ENCODE results near the gene TSPAN4.

The TSPAN4 gene

GRCh38 chr11:871472-871871 is 28.8 kb downstream of the TSPAN4 start:
- no peak overlapping the region for H2BK120ac ChIP-seq (ENCODE audit: low read depth, low read length)
- no peak overlapping the region for H3K4me3 ChIP-seq (ENCODE audit: low read length)
- no peak overlapping the region for H3K9ac ChIP-seq (ENCODE audit: low read length)
- no peak overlapping the region for H3K4ac ChIP-seq (ENCODE audit: low read depth, low read length)
- no peaks in the 10 kb centered on the region for H3K79me1 ChIP-seq (ENCODE audit: low read length)
- DNase-seq = no peak
- no peak overlapping the region for H3K18ac ChIP-seq (ENCODE audit: low read length)
- no peak overlapping the region for H3K23ac ChIP-seq (ENCODE audit: low read length)
- H3K36me3 ChIP-seq (ENCODE audit: control insufficient read depth, insufficient read depth, low read length) = no peaks in the 10 kb centered on the region
- no peak overlapping the region for H4K8ac ChIP-seq (ENCODE audit: low read depth, low read length)
- H2AK5ac ChIP-seq (ENCODE audit: low read length) = no peak overlapping the region
- H3K4me2 ChIP-seq (ENCODE audit: low read length) = no peak overlapping the region
- H3K27ac ChIP-seq (ENCODE audit: low read depth, low read length) = no peak overlapping the region
- no peak overlapping the region for H2BK15ac ChIP-seq (replicated peaks; ENCODE audit: low read depth)
- no peak overlapping the region for H4K5ac ChIP-seq (ENCODE audit: low read length)
- no peaks in the 10 kb centered on the region for H3K4me1 ChIP-seq (ENCODE audit: control insufficient read depth, low read depth, low read length)
- H3K56ac ChIP-seq (ENCODE audit: low read length) = no peak overlapping the region
- no peaks in the 10 kb centered on the region for H3K79me2 ChIP-seq (ENCODE audit: control insufficient read depth, insufficient read depth, low read length)
- WGBS (ENCODE audit: extremely low coverage, insufficient coverage, low lambda C conversion rate) = no CpG with 5 or more reads among the region's 9 CpGs
- no peaks in the 10 kb centered on the region for H3K27me3 ChIP-seq (ENCODE audit: insufficient read depth, low read length, poor library complexity)
- H2BK5ac ChIP-seq (ENCODE audit: low read length) = no peak overlapping the region

DNA sequence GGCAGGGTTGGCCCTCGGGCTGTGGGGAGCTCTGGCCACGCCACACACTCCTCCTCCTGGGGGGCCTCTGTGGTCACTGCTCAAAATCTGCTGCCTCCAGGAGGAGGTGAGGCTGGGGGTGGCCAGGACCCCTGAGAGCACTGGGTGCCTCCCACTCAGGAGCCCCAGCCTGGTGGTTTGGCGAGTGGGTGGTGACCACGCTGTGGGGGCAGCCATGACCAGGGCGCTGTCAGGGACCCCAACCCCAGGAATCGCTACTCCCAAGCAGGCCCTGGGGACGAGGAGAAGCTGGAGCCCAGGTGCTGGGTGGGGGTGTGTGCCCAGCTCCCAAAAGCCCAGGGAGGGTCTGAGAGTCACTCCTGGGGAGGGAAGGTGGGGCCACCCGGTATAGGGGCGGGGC is 30.1 kb downstream of the TSPAN4 start:
- H3K4me1 ChIP-seq (ENCODE audit: control insufficient read depth, low read depth, low read length) = no peaks in the 10 kb centered on the region
- H3K56ac ChIP-seq (ENCODE audit: low read length) = no peak overlapping the region
- H4K8ac ChIP-seq (ENCODE audit: low read depth, low read length) = no peak overlapping the region
- H2BK15ac ChIP-seq (replicated peaks; ENCODE audit: low read depth) = no peak overlapping the region
- H3K18ac ChIP-seq (ENCODE audit: low read length) = no peak overlapping the region
- H2AK5ac ChIP-seq (ENCODE audit: low read length) = no peak overlapping the region
- no peaks in the 10 kb centered on the region for H3K36me3 ChIP-seq (ENCODE audit: control insufficient read depth, insufficient read depth, low read length)
- WGBS (ENCODE audit: extremely low coverage, insufficient coverage, low lambda C conversion rate) = no CpG with 5 or more reads among the region's 9 CpGs
- no peak overlapping the region for H2BK5ac ChIP-seq (ENCODE audit: low read length)
- H4K5ac ChIP-seq (ENCODE audit: low read length) = no peak overlapping the region
- no peak overlapping the region for H2BK120ac ChIP-seq (ENCODE audit: low read depth, low read length)
- H3K27ac ChIP-seq (ENCODE audit: low read depth, low read length) = no peak overlapping the region
- no peak overlapping the region for H3K4ac ChIP-seq (ENCODE audit: low read depth, low read length)
- H3K79me2 ChIP-seq (ENCODE audit: control insufficient read depth, insufficient read depth, low read length) = no peaks in the 10 kb centered on the region
- H3K23ac ChIP-seq (ENCODE audit: low read length) = no peak overlapping the region
- H3K27me3 ChIP-seq (ENCODE audit: insufficient read depth, low read length, poor library complexity) = no peaks in the 10 kb centered on the region
- no peaks in the 10 kb centered on the region for H3K79me1 ChIP-seq (ENCODE audit: low read length)
- no peak overlapping the region for H3K4me3 ChIP-seq (ENCODE audit: low read length)
- H3K4me2 ChIP-seq (ENCODE audit: low read length) = no peak overlapping the region
- no peak for DNase-seq
- H3K9ac ChIP-seq (ENCODE audit: low read length) = no peak overlapping the region

GRCh38 chr11:873706-874105 is 31.1 kb downstream of the TSPAN4 start:
- Histone ChIP-seq H3K4me2 (ENCODE audit: low read length) (no peak overlapping the region), H2BK120ac (ENCODE audit: low read depth, low read length) (no peak overlapping the region), H3K79me2 (ENCODE audit: control insufficient read depth, insufficient read depth, low read length) (no peaks in the 10 kb centered on the region), H3K23ac (ENCODE audit: low read length) (no peak overlapping the region), H3K36me3 (ENCODE audit: control insufficient read depth, insufficient read depth, low read length) (no peaks in the 10 kb centered on the region), H4K8ac (ENCODE audit: low read depth, low read length) (no peak overlapping the region), H2BK5ac (ENCODE audit: low read length) (no peak overlapping the region), H3K79me1 (ENCODE audit: low read length) (no peaks in the 10 kb centered on the region), H3K56ac (ENCODE audit: low read length) (no peak overlapping the region), H3K27ac (ENCODE audit: low read depth, low read length) (no peak overlapping the region), H4K5ac (ENCODE audit: low read length) (no peak overlapping the region), H3K4me3 (ENCODE audit: low read length) (no peak overlapping the region), H2AK5ac (ENCODE audit: low read length) (no peak overlapping the region), H2BK15ac (replicated peaks; ENCODE audit: low read depth) (no peak overlapping the region), H3K18ac (ENCODE audit: low read length) (no peak overlapping the region), H3K9ac (ENCODE audit: low read length) (no peak overlapping the region), H3K27me3 (ENCODE audit: insufficient read depth, low read length, poor library complexity) (no peaks in the 10 kb centered on the region), H3K4ac (ENCODE audit: low read depth, low read length) (no peak overlapping the region), H3K4me1 (ENCODE audit: control insufficient read depth, low read depth, low read length) (no peaks in the 10 kb centered on the region)
- DNase-seq = no peak
- WGBS (ENCODE audit: extremely low coverage, insufficient coverage, low lambda C conversion rate) = no CpG with 5 or more reads among the region's 12 CpGs

DNA sequence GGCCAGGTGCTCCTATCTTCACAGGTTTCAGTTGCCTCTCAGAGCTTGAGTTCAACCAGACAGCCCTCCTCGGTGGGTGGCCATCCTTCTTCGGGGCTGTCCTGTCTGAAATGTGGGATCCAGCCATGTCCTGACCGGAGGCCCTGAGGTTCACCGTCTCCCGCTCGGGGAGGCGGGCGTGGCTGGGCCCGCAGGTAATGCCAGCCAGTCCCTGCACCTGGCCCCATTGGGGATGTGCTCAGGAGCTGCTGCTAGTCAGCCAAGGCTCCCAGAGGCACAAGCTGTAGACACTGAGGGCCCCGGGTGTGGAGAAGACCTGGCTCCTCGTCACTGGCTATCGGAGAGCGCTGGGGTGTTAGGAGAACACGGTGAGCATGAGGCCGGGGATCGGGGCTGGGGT is 32.6 kb downstream of the TSPAN4 start:
- Histone ChIP-seq H2BK15ac (replicated peaks; ENCODE audit: low read depth) (no peak overlapping the region), H3K27ac (ENCODE audit: low read depth, low read length) (no peak overlapping the region), H3K4me2 (ENCODE audit: low read length) (no peak overlapping the region), H3K56ac (ENCODE audit: low read length) (no peak overlapping the region), H3K79me2 (ENCODE audit: control insufficient read depth, insufficient read depth, low read length) (no peaks in the 10 kb centered on the region), H3K18ac (ENCODE audit: low read length) (no peak overlapping the region), H2BK5ac (ENCODE audit: low read length) (no peak overlapping the region), H2AK5ac (ENCODE audit: low read length) (no peak overlapping the region), H3K4me1 (ENCODE audit: control insufficient read depth, low read depth, low read length) (no peaks in the 10 kb centered on the region), H3K23ac (ENCODE audit: low read length) (no peak overlapping the region), H3K4me3 (ENCODE audit: low read length) (no peak overlapping the region), H3K4ac (ENCODE audit: low read depth, low read length) (no peak overlapping the region), H3K79me1 (ENCODE audit: low read length) (no peaks in the 10 kb centered on the region), H2BK120ac (ENCODE audit: low read depth, low read length) (no peak overlapping the region), H3K9ac (ENCODE audit: low read length) (no peak overlapping the region), H3K36me3 (ENCODE audit: control insufficient read depth, insufficient read depth, low read length) (peaks cover 6% of the 10 kb centered on the region), H4K5ac (ENCODE audit: low read length) (no peak overlapping the region), H3K27me3 (ENCODE audit: insufficient read depth, low read length, poor library complexity) (no peaks in the 10 kb centered on the region), H4K8ac (ENCODE audit: low read depth, low read length) (no peak overlapping the region)
- DNase-seq = no peak
- no CpG with 5 or more reads among the region's 16 CpGs for WGBS (ENCODE audit: extremely low coverage, insufficient coverage, low lambda C conversion rate)

GRCh38 chr11:875769-876301 is 33.2 kb downstream of the TSPAN4 start:
- no peak overlapping the region for H3K56ac ChIP-seq (ENCODE audit: low read length)
- DNase-seq = no peak
- no peak overlapping the region for H2BK15ac ChIP-seq (replicated peaks; ENCODE audit: low read depth)

DNA sequence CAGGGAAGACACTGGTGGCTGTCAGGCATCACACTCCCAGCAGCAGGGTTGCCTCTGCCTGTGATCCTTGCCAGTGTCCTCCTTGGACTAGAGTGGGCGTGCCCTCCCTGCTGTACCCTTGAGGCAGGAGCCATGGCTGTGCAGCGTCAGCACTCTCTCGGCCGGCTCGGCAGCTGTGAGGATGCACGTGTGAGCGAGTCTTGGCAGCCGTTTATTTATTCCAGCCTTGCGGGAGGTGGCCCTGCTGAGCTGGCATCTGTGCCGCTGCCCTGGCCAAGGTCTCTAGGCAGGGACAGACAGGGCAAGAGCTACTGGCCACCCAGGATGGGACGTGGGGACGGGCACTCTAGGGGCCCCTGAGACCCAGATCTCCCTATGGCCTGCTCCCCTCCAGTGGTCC is 33.9 kb downstream of the TSPAN4 start:
- Histone ChIP-seq H3K79me2 (ENCODE audit: control insufficient read depth, insufficient read depth, low read length) (no peaks in the 10 kb centered on the region), H3K36me3 (ENCODE audit: control insufficient read depth, insufficient read depth, low read length) (peaks cover 6% of the 10 kb centered on the region), H2BK5ac (ENCODE audit: low read length) (no peak overlapping the region), H2BK120ac (ENCODE audit: low read depth, low read length) (no peak overlapping the region), H3K4me3 (ENCODE audit: low read length) (no peak overlapping the region), H3K4me2 (ENCODE audit: low read length) (no peak overlapping the region), H2AK5ac (ENCODE audit: low read length) (no peak overlapping the region), H3K27ac (ENCODE audit: low read depth, low read length) (no peak overlapping the region), H3K23ac (ENCODE audit: low read length) (no peak overlapping the region), H4K8ac (ENCODE audit: low read depth, low read length) (no peak overlapping the region), H2BK15ac (replicated peaks; ENCODE audit: low read depth) (no peak overlapping the region), H3K9ac (ENCODE audit: low read length) (no peak overlapping the region), H3K27me3 (ENCODE audit: insufficient read depth, low read length, poor library complexity) (no peaks in the 10 kb centered on the region), H3K79me1 (ENCODE audit: low read length) (no peaks in the 10 kb centered on the region), H3K18ac (ENCODE audit: low read length) (no peak overlapping the region), H3K4me1 (ENCODE audit: control insufficient read depth, low read depth, low read length) (no peaks in the 10 kb centered on the region), H4K5ac (ENCODE audit: low read length) (no peak overlapping the region), H3K56ac (ENCODE audit: low read length) (no peak overlapping the region), H3K4ac (ENCODE audit: low read depth, low read length) (no peak overlapping the region)
- no peak for DNase-seq
- no CpG with 5 or more reads among the region's 12 CpGs for WGBS (ENCODE audit: extremely low coverage, insufficient coverage, low lambda C conversion rate)

More at GRCh38 chr11:875769-876301, 33.2 kb downstream of the TSPAN4 start:
- no peak overlapping the region for H2BK5ac ChIP-seq (ENCODE audit: low read length)
- H3K9ac ChIP-seq (ENCODE audit: low read length) = no peak overlapping the region
- H3K79me1 ChIP-seq (ENCODE audit: low read length) = no peaks in the 10 kb centered on the region
- no peak overlapping the region for H3K27ac ChIP-seq (ENCODE audit: low read depth, low read length)
- no peaks in the 10 kb centered on the region for H3K27me3 ChIP-seq (ENCODE audit: insufficient read depth, low read length, poor library complexity)
- H3K4ac ChIP-seq (ENCODE audit: low read depth, low read length) = no peak overlapping the region
- H4K5ac ChIP-seq (ENCODE audit: low read length) = no peak overlapping the region
- H3K23ac ChIP-seq (ENCODE audit: low read length) = no peak overlapping the region
- H3K79me2 ChIP-seq (ENCODE audit: control insufficient read depth, insufficient read depth, low read length) = no peaks in the 10 kb centered on the region
- no peak overlapping the region for H3K4me2 ChIP-seq (ENCODE audit: low read length)
- H4K8ac ChIP-seq (ENCODE audit: low read depth, low read length) = no peak overlapping the region
- H3K36me3 ChIP-seq (ENCODE audit: control insufficient read depth, insufficient read depth, low read length) = peaks cover 6% of the 10 kb centered on the region
- no peak overlapping the region for H2BK120ac ChIP-seq (ENCODE audit: low read depth, low read length)
- H3K4me3 ChIP-seq (ENCODE audit: low read length) = no peak overlapping the region
- H3K18ac ChIP-seq (ENCODE audit: low read length) = no peak overlapping the region
- H3K4me1 ChIP-seq (ENCODE audit: control insufficient read depth, low read depth, low read length) = no peaks in the 10 kb centered on the region
- H2AK5ac ChIP-seq (ENCODE audit: low read length) = no peak overlapping the region
- WGBS (ENCODE audit: extremely low coverage, insufficient coverage, low lambda C conversion rate) = no CpG with 5 or more reads among the region's 21 CpGs

Data from mesendoderm (in vitro differentiated cells).